HCT116 (cell line): ENCODE data around the gene UBASH3B. TPM values are rescaled to one million over a fixed set of nuclear protein-coding genes. Genes with fewer than 3 reads are reported as not detected.
A peak's percentile ranks its signal among the peaks of the same experiment; 100 is the strongest.

Source experiments
- ATAC-seq: fragments of 200-7000 bp; cut with Tn5 transposase; 2 replicates; pipeline ENCODE4 v1.9.1; 2020; ENCODE audit warnings: mild to moderate bottlenecking, moderate library complexity
- BruUV-seq: library from RNA; stranded (reverse); fragments of 400-500 nt; replicated peaks from 2 replicates; lab custom pipeline; 2021; lab: Mats Ljungman, UMichigan
- CTCF ChIA-PET: fragments of 300-600 bp; sonication (Branson Sonifier 250); formaldehyde crosslinking; loops from one replicate; lab custom pipeline; 2021; ENCODE audit warnings: antibody characterized with exemption; lab: Charles Lee
- POLR2A ChIA-PET: fragments of 300-600, 350-600 bp; sonication (Branson Sonifier 250); formaldehyde crosslinking; loops from one replicate; lab custom pipeline; 2021; ENCODE audit warnings: antibody characterized with exemption; lab: Charles Lee
- RAD21 ChIA-PET, 2 experiments: fragments of 300-600 bp; sonication (Branson Sonifier 250); formaldehyde crosslinking; loops; one replicate each; lab custom pipeline; 2023; ENCODE audit warnings: low total read pairs in 2 of 2; ENCODE audit not compliant: uncharacterized antibody in 2 of 2, unreplicated experiment in 2 of 2, low non-redundant PET in 1 of 2; lab: Charles Lee
- DNase-seq: peaks from one replicate; pipeline ENCODE4 v3.0.0-alpha.2; 2010; ENCODE audit warnings: low read depth, low spot score
- H2AFZ ChIP-seq: fragments of 200-600 bp; shearing (Covaris generic), sonication (generic); 2 replicates; pipeline ENCODE4 v1.6.1; 2017; ENCODE audit warnings: low read depth, mixed run types, mixed read lengths, antibody characterized with exemption, low read length; ENCODE audit not compliant: poor library complexity, severe bottlenecking
- H3K27ac ChIP-seq: 2 replicates; pipeline ENCODE4 v1.5.1; 2012; ENCODE audit warnings: low read depth, low read length
- H3K27me3 ChIP-seq: fragments of 200-600 bp; sonication (generic); 2 replicates; pipeline ENCODE4 v1.6.1; 2016; ENCODE audit warnings: mixed run types, low read length, mixed read lengths; ENCODE audit not compliant: insufficient read depth
- H3K36me3 ChIP-seq, 2 experiments: fragments of 200-500 bp in 1 of 2; fragments of 200-600 bp in 1 of 2; sonication (Bioruptor generic) in 1 of 2; sonication (generic) in 1 of 2; 2 replicates each; pipeline versions ENCODE4 v1.5.1 to v1.6.1; 2014 to 2016; ENCODE audit warnings: low read length in 2 of 2, inconsistent platforms in 1 of 2, mixed read lengths in 1 of 2, mixed run types in 1 of 2; ENCODE audit not compliant: insufficient read depth in 2 of 2, control insufficient read depth in 1 of 2
- H3K4me1 ChIP-seq, 2 experiments: fragments of 200-600 bp in 1 of 2; sonication (generic) in 1 of 2; 2 replicates each; pipeline versions ENCODE4 v1.5.1 to v1.6.1; 2012 to 2017; ENCODE audit warnings: low read length in 2 of 2, inconsistent platforms in 1 of 2, mild to moderate bottlenecking in 1 of 2, mixed read lengths in 1 of 2, mixed run types in 1 of 2, moderate library complexity in 1 of 2; ENCODE audit not compliant: insufficient read depth in 2 of 2, control insufficient read depth in 1 of 2
- H3K4me2 ChIP-seq: fragments of 200-600 bp; sonication (generic); 2 replicates; pipeline ENCODE4 v1.6.1; 2017; ENCODE audit warnings: mixed run types, low read length, mixed read lengths
- H3K4me3 ChIP-seq, 2 experiments: fragments of 200-600 bp in 1 of 2; sonication (generic) in 1 of 2; replicated peaks in 1 of 2; 2 replicates each; pipeline ENCODE4 v1.5.1; 2011 to 2016; ENCODE audit warnings: low read length in 2 of 2, control low read depth in 1 of 2, low read depth in 1 of 2, mild to moderate bottlenecking in 1 of 2, mixed read lengths in 1 of 2, mixed run types in 1 of 2
- H3K79me2 ChIP-seq: fragments of 200-600 bp; sonication (generic); 2 replicates; pipeline ENCODE4 v1.6.1; 2017; ENCODE audit warnings: mild to moderate bottlenecking, mixed run types, low read length, moderate library complexity, mixed read lengths; ENCODE audit not compliant: insufficient read depth
- H3K9ac ChIP-seq: fragments of 200-600 bp; sonication (generic); 2 replicates; pipeline ENCODE4 v1.6.1; 2016; ENCODE audit warnings: low read length, mixed read lengths
- H3K9me2 ChIP-seq: fragments of 200-600 bp; sonication (generic), shearing (Covaris generic); 2 replicates; pipeline ENCODE4 v1.6.1; 2017; ENCODE audit warnings: mixed run types, mild to moderate bottlenecking, moderate library complexity; ENCODE audit not compliant: insufficient read depth
- H3K9me3 ChIP-seq, 2 experiments: fragments of 200-500 bp in 1 of 2; fragments of 200-600 bp in 1 of 2; sonication (Bioruptor generic) in 1 of 2; sonication (generic) in 1 of 2; 2 replicates each; pipeline ENCODE4 v1.6.1; 2014 to 2017; ENCODE audit warnings: low read length in 2 of 2, mixed read lengths in 2 of 2, inconsistent platforms in 1 of 2, low read depth in 1 of 2, mild to moderate bottlenecking in 1 of 2, mixed run types in 1 of 2, moderate library complexity in 1 of 2; ENCODE audit not compliant: control insufficient read depth in 1 of 2, insufficient read depth in 1 of 2
- H4K20me1 ChIP-seq: fragments of 200-600 bp; sonication (generic), shearing (Covaris generic); 2 replicates; pipeline ENCODE4 v1.6.1; 2017; ENCODE audit warnings: mixed run types, mild to moderate bottlenecking, moderate library complexity; ENCODE audit not compliant: insufficient read depth
- CEBPB ChIP-seq: IDR thresholded peaks from 2 replicates; pipeline ENCODE4 v1.6.1; 2012; ENCODE audit warnings: low read depth
- CTCF ChIP-seq, 3 experiments: fragments of 200-600 bp in 1 of 3; sonication (generic) in 1 of 3; IDR thresholded peaks in 2 of 3; conservative IDR thresholded peaks in 1 of 3; 2 replicates each; pipeline ENCODE4 v1.5.1; 2012 to 2017; ENCODE audit warnings: low read depth in 2 of 3, low read length in 2 of 3, antibody characterized with exemption in 1 of 3, borderline replicate concordance in 1 of 3, control low read depth in 1 of 3, mild to moderate bottlenecking in 1 of 3, mixed read lengths in 1 of 3, mixed run types in 1 of 3, moderate library complexity in 1 of 3; ENCODE audit not compliant: insufficient read depth in 1 of 3
- EGR1 ChIP-seq: IDR thresholded peaks from 2 replicates; pipeline ENCODE4 v1.6.1; 2012; ENCODE audit warnings: low read depth
- ELF1 ChIP-seq: IDR thresholded peaks from 2 replicates; pipeline ENCODE4 v1.6.1; 2012; ENCODE audit warnings: low read depth, borderline replicate concordance
- EZH2 ChIP-seq: fragments of 200-600 bp; sonication (generic); IDR thresholded peaks from 2 replicates; pipeline ENCODE4 v1.6.1; 2017; ENCODE audit warnings: antibody characterized with exemption, mixed run types
- EZH2phosphoT487 ChIP-seq: fragments of 200-600 bp; IDR thresholded peaks from 2 replicates; pipeline ENCODE4 v1.6.1; 2018; ENCODE audit warnings: antibody characterized with exemption, borderline replicate concordance
- FOSL1 ChIP-seq: IDR thresholded peaks from 2 replicates; pipeline ENCODE4 v1.6.1; 2012; ENCODE audit warnings: low read depth
- JUND ChIP-seq: IDR thresholded peaks from 2 replicates; pipeline ENCODE4 v1.6.1; 2012
- REST ChIP-seq: IDR thresholded peaks from 2 replicates; pipeline ENCODE4 v1.6.1; 2012; ENCODE audit warnings: low read depth
- SIN3A ChIP-seq: IDR thresholded peaks from 2 replicates; pipeline ENCODE4 v1.6.1; 2012; ENCODE audit warnings: low read depth
- SP1 ChIP-seq: IDR thresholded peaks from 2 replicates; pipeline ENCODE4 v1.6.1; 2012; ENCODE audit warnings: low read depth
- SRF ChIP-seq: IDR thresholded peaks from 2 replicates; pipeline ENCODE4 v1.6.1; 2012; ENCODE audit warnings: low read depth
- TCF7L2 ChIP-seq: IDR thresholded peaks from 2 replicates; pipeline ENCODE4 v1.7.0; 2011; ENCODE audit warnings: borderline replicate concordance, inconsistent platforms; ENCODE audit not compliant: insufficient read depth, insufficient read length; ENCODE audit errors: extremely low read depth
- ZFX ChIP-seq: fragments of 450-650 bp; IDR thresholded peaks from 2 replicates; pipeline ENCODE4 v1.6.1; 2017
- intact Hi-C: fragments of 100-400 bp; cut with micrococcal nuclease; formaldehyde crosslinking; loops from 2 replicates; pipeline ENCODE4 v1.10.0; 2022
- total RNA-seq: library from RNA; stranded (reverse); gene quantifications from one replicate; pipeline ENCODE4 v1.2.1, GENCODE V29; 2021; ENCODE audit not compliant: unreplicated experiment

UBASH3B gene
- total RNA-seq, 1 experiment from 2014 or later, result 40.3 TPM

GRCh38 chr11:122852074-122852795 lies 196.7 kb downstream of the UBASH3B start:
- H3K27me3 ChIP-seq, result no peaks in the 10 kb centered on the region
- H3K9me2 ChIP-seq, result no peaks in the 10 kb centered on the region
- peak overlapping the region; percentile 97 for H2AFZ ChIP-seq
- H3K4me2 ChIP-seq, result peak overlapping the region; percentile 34
- H3K4me3 ChIP-seq, result no peak overlapping the region
- no peak overlapping the region for H3K9ac ChIP-seq
- no TSS peak for BruUV-seq
- no peaks in the 10 kb centered on the region for H3K79me2 ChIP-seq
- no peaks in the 10 kb centered on the region for H3K36me3 ChIP-seq
- ChIA-PET POLR2A (interaction anchor here (1.2 kb wide), 1 partner anchor 12 kb away, joined by 4 read pairs; no protein-coding TSS in a partner anchor), CTCF (interaction anchor here (1.0 to 4.3 kb wide), 13 partner anchors 11 to 271 kb away, joined by 3 to 37 read pairs (median 8); partner anchors contain the start of gene HSPA8), RAD21 (interaction anchor here (0.6 to 0.9 kb wide), 2 partner anchors 217 to 223 kb away, joined by 3 to 6 read pairs; no protein-coding TSS in a partner anchor)
- intact Hi-C loops, result no loop called here
- TF ChIP-seq JUND (no peak), FOSL1 (no peak), ZFX (no peak), SRF (no peak), EGR1 (no peak), CEBPB (no peak)
- no peaks in the 10 kb centered on the region for H3K9me3 ChIP-seq
- no peak overlapping the region for H3K27ac ChIP-seq
- ATAC-seq, result no peak
- no peaks in the 10 kb centered on the region for H4K20me1 ChIP-seq
- DNase-seq, result no peak
- peaks cover 7 to 36% of the 10 kb centered on the region in 2 experiments; a peak in 3 of 4 replicates for H3K4me1 ChIP-seq

- ChIA-PET POLR2A (interaction anchor here (1.2 kb wide), 1 partner anchor 13 kb away, joined by 4 read pairs; no protein-coding TSS in a partner anchor), CTCF (interaction anchor here (1.2 to 4.3 kb wide), 12 partner anchors 11 to 272 kb away, joined by 4 to 37 read pairs (median 12); no protein-coding TSS in a partner anchor), RAD21 (interaction anchor here in 1 of 2 experiments (1.5 kb wide), 1 partner anchor 224 kb away, joined by 3 read pairs; no protein-coding TSS in a partner anchor)
- peaks cover 8 to 41% of the 10 kb centered on the region in 2 experiments; a peak in 3 of 4 replicates for H3K4me1 ChIP-seq
- DNase-seq (no peak), ATAC-seq (no peak)
- H3K36me3 ChIP-seq, result no peaks in the 10 kb centered on the region
- no peak overlapping the region for H3K9ac ChIP-seq
- peak overlapping the region; percentile 97 for H2AFZ ChIP-seq
- no peaks in the 10 kb centered on the region for H3K27me3 ChIP-seq
- H3K9me2 ChIP-seq, result no peaks in the 10 kb centered on the region
- H4K20me1 ChIP-seq, result no peaks in the 10 kb centered on the region
- intact Hi-C loops, result no loop called here
- no peak overlapping the region for H3K27ac ChIP-seq
- no peak overlapping the region for H3K4me3 ChIP-seq
- H3K79me2 ChIP-seq, result no peaks in the 10 kb centered on the region
- no peaks in the 10 kb centered on the region for H3K9me3 ChIP-seq
- peak overlapping the region; percentile 34 for H3K4me2 ChIP-seq
- BruUV-seq, result no TSS peak
- TF ChIP-seq CEBPB, result no peak
- TF ChIP-seq ELF1, result no peak
- TF ChIP-seq EZH2phosphoT487, result no peak
- TF ChIP-seq SIN3A, result no peak
- TF ChIP-seq CTCF (IDR thresholded peaks at IDR 0.05 in 2 of 3, conservative IDR thresholded peaks at IDR 0.05 in 1 of 3; ENCODE audit: borderline replicate concordance in 1 of 3, insufficient read depth in 1 of 3, low read depth in 2 of 3, low read length in 2 of 3), result no peak
- no peak for TF ChIP-seq REST
- TF ChIP-seq SP1, result no peak
- no peak for TF ChIP-seq TCF7L2
- TF ChIP-seq SRF, result no peak
- TF ChIP-seq ZFX, result no peak
- no peak for TF ChIP-seq EGR1
- no peak for TF ChIP-seq EZH2
Observed at GRCh38 chr11:122852796-122853160, 197.3 kb downstream of the UBASH3B start.
